Nasal cavity respiratory epithelium epithelial cell of viscerocranial mucosa (primary cell): Measurements from ENCODE around the gene WDFY2. TPM values are rescaled to one million over a fixed set of nuclear protein-coding genes. Genes with fewer than 3 reads are reported as not detected.

ENCODE experiments used
- total RNA-seq: library from RNA; depleted of rRNA; stranded (reverse); fragments of >200 nt; gene quantifications from 2 replicates; pipeline ENCODE4 v1.2.3, GENCODE V29; 2014

The WDFY2 gene
- total RNA-seq: 9.9 and 23.1 TPM in 2 replicates

GRCh38 chr13:51583875-51584730 is at the start of gene WDFY2:
WDFY2 (plus strand) TSS chr13:51584462; CDS start chr13:51584688, 226 bp downstream.

GRCh38 chr13:51803422-51804294 is 219.4 kb downstream of the WDFY2 start, which contains the start of gene DHRS12:
DHRS12 (minus strand) TSS chr13:51804163; CDS start chr13:51799659, 4,504 bp downstream.

Other genes starting within 250 kb of the WDFY2 start
- not detected in 2 replicates for gene SERPINE3, start 244.8 kb upstream of the WDFY2 start, total RNA-seq
- 79.6 and 110 TPM in 2 replicates for gene INTS6, start 131.4 kb upstream of the WDFY2 start, total RNA-seq
- 4.8 TPM in 2 replicates for gene DHRS12, start 219.7 kb downstream of the WDFY2 start, total RNA-seq